Neural progenitor cell (in vitro differentiated cells): ENCODE measurements around the gene SRBD1. TPM values are rescaled to one million over a fixed set of nuclear protein-coding genes. Genes with fewer than 3 reads are reported as not detected.

Source experiments
- DNase-seq: peaks from one replicate; pipeline ENCODE4 v3.0.0-alpha.2; 2016; ENCODE audit warnings: low spot score
- H2AFZ ChIP-seq: fragments of 200-600 bp; sonication (generic); replicated peaks from 2 replicates; pipeline ENCODE4 v1.6.1; 2016; ENCODE audit warnings: antibody characterized with exemption
- H3F3A ChIP-seq: fragments of 200-600 bp; sonication (generic); 2 replicates; pipeline ENCODE4 v1.6.1; 2016; ENCODE audit warnings: antibody characterized with exemption, low read depth
- H3K27ac ChIP-seq: fragments of 200-600 bp; sonication (generic); 2 replicates; pipeline ENCODE4 v1.5.1; 2016; ENCODE audit warnings: mild to moderate bottlenecking
- H3K27me3 ChIP-seq: fragments of 200-600 bp; sonication (generic); 2 replicates; pipeline ENCODE4 v1.6.1; 2016; ENCODE audit warnings: mild to moderate bottlenecking, moderate library complexity
- H3K36me3 ChIP-seq: fragments of 200-600 bp; sonication (generic); 2 replicates; pipeline ENCODE4 v1.5.1; 2016
- H3K4me1 ChIP-seq: fragments of 200-600 bp; sonication (generic); 2 replicates; pipeline ENCODE4 v1.6.1; 2016; ENCODE audit warnings: mixed run types
- H3K4me2 ChIP-seq: fragments of 200-600 bp; sonication (generic); 2 replicates; pipeline ENCODE4 v1.6.1; 2016
- H3K4me3 ChIP-seq: fragments of 200-600 bp; sonication (generic); 2 replicates; pipeline ENCODE4 v1.5.1; 2016
- H3K79me2 ChIP-seq: fragments of 200-600 bp; sonication (generic); 2 replicates; pipeline ENCODE4 v1.6.1; 2016; ENCODE audit warnings: low read depth
- H3K9ac ChIP-seq: fragments of 200-600 bp; sonication (generic); 2 replicates; pipeline ENCODE4 v1.6.1; 2016
- H3K9me3 ChIP-seq: fragments of 200-600 bp; sonication (generic); 2 replicates; pipeline ENCODE4 v1.5.1; 2016; ENCODE audit warnings: low read depth
- H4K20me1 ChIP-seq: fragments of 200-600 bp; sonication (generic); 2 replicates; pipeline ENCODE4 v1.6.1; 2016; ENCODE audit warnings: low read depth
- H3K27ac Mint-ChIP-seq: 3 replicates; pipeline ENCODE4 v1.8.0; 2021; ENCODE audit warnings: mixed read lengths
- H3K27me3 Mint-ChIP-seq: 2 replicates; pipeline ENCODE4 v1.8.0; 2022; ENCODE audit warnings: low read depth, mild to moderate bottlenecking, inconsistent platforms, moderate library complexity, mixed read lengths; ENCODE audit not compliant: insufficient read depth
- H3K36me3 Mint-ChIP-seq: 3 replicates; pipeline ENCODE4 v1.8.0; 2021; ENCODE audit warnings: mixed read lengths
- H3K4me1 Mint-ChIP-seq: 3 replicates; pipeline ENCODE4 v1.8.0; 2021; ENCODE audit warnings: mixed read lengths
- H3K4me3 Mint-ChIP-seq: 3 replicates; pipeline ENCODE4 v1.8.0; 2021; ENCODE audit warnings: mild to moderate bottlenecking, moderate library complexity, mixed read lengths
- H3K9me3 Mint-ChIP-seq: 3 replicates; pipeline ENCODE4 v1.8.0; 2020; ENCODE audit warnings: mixed read lengths
- CTCF ChIP-seq: fragments of 200-600 bp; sonication (generic); IDR thresholded peaks from 2 replicates; pipeline ENCODE4 v1.5.1; 2017; ENCODE audit warnings: antibody characterized with exemption, mild to moderate bottlenecking
- EZH2 ChIP-seq: fragments of 200-600 bp; sonication (generic); IDR thresholded peaks from 2 replicates; pipeline ENCODE4 v1.6.1; 2017; ENCODE audit warnings: antibody characterized with exemption, mild to moderate bottlenecking, moderate library complexity
- EZH2phosphoT487 ChIP-seq: fragments of 200-600 bp; sonication (generic); IDR thresholded peaks from 2 replicates; pipeline ENCODE4 v1.6.1; 2017; ENCODE audit warnings: antibody characterized with exemption
- total RNA-seq: library from RNA; depleted of rRNA; stranded (reverse); fragments of >200 nt; gene quantifications from 2 replicates; pipeline ENCODE4 v1.2.3, GENCODE V29; 2015; ENCODE audit warnings: low replicate concordance

Gene SRBD1
- total RNA-seq, 1 donor from 2014 or later: 37.2 TPM

- peaks cover 5% of the 10 kb centered on the region for H3K4me1 ChIP-seq
- H3K27me3 ChIP-seq: no peaks in the 10 kb centered on the region
- Mint-ChIP-seq H3K9me3 (no peaks in the 10 kb centered on the region), H3K36me3 (no peaks in the 10 kb centered on the region), H3K27me3 (peaks cover 2% of the 10 kb centered on the region), H3K4me1 (no peaks in the 10 kb centered on the region), H3K27ac (no peak overlapping the region), H3K4me3 (no peak overlapping the region)
- no peaks in the 10 kb centered on the region for H3F3A ChIP-seq
- H3K4me2 ChIP-seq: no peak overlapping the region
- H3K79me2 ChIP-seq: no peaks in the 10 kb centered on the region
- H3K36me3 ChIP-seq: no peaks in the 10 kb centered on the region
- TF ChIP-seq EZH2 (no peak), CTCF (no peak), EZH2phosphoT487 (no peak)
- H3K9ac ChIP-seq: no peak overlapping the region
- H3K4me3 ChIP-seq: no peak overlapping the region
- no peak overlapping the region for H2AFZ ChIP-seq
- DNase-seq: no peak
- no peak overlapping the region for H3K27ac ChIP-seq
- no peaks in the 10 kb centered on the region for H3K9me3 ChIP-seq
- H4K20me1 ChIP-seq: no peaks in the 10 kb centered on the region
Observed at GRCh38 chr2:45626387-45627221, 15.5 kb upstream of the SRBD1 start.

- Histone ChIP-seq H3K4me1 (no peaks in the 10 kb centered on the region), H3K79me2 (no peaks in the 10 kb centered on the region), H3K27me3 (no peaks in the 10 kb centered on the region), H3K4me2 (no peak overlapping the region), H2AFZ (no peak overlapping the region), H3K4me3 (no peak overlapping the region), H3K9me3 (no peaks in the 10 kb centered on the region), H3K9ac (no peak overlapping the region), H3K36me3 (no peaks in the 10 kb centered on the region), H3F3A (no peaks in the 10 kb centered on the region), H4K20me1 (no peaks in the 10 kb centered on the region), H3K27ac (no peak overlapping the region)
- Mint-ChIP-seq H3K9me3 (no peaks in the 10 kb centered on the region), H3K4me3 (no peak overlapping the region), H3K27me3 (no peaks in the 10 kb centered on the region), H3K27ac (no peak overlapping the region), H3K36me3 (no peaks in the 10 kb centered on the region), H3K4me1 (no peaks in the 10 kb centered on the region)
- no peak for TF ChIP-seq CTCF
- no peak for TF ChIP-seq EZH2
- no peak for TF ChIP-seq EZH2phosphoT487
- DNase-seq: no peak
Observed at GRCh38 chr2:45625824-45626223, 14.8 kb upstream of the SRBD1 start.

- Histone ChIP-seq H3K27ac (no peak overlapping the region), H3K9ac (no peak overlapping the region), H3K36me3 (no peaks in the 10 kb centered on the region), H3K9me3 (no peaks in the 10 kb centered on the region), H3K79me2 (no peaks in the 10 kb centered on the region), H4K20me1 (no peaks in the 10 kb centered on the region), H2AFZ (no peak overlapping the region), H3K4me3 (no peak overlapping the region), H3F3A (no peaks in the 10 kb centered on the region), H3K4me1 (no peaks in the 10 kb centered on the region), H3K4me2 (no peak overlapping the region), H3K27me3 (no peaks in the 10 kb centered on the region)
- TF ChIP-seq CTCF (no peak), EZH2 (no peak), EZH2phosphoT487 (no peak)
- Mint-ChIP-seq H3K27me3 (no peaks in the 10 kb centered on the region), H3K4me3 (no peak overlapping the region), H3K27ac (no peak overlapping the region), H3K9me3 (no peaks in the 10 kb centered on the region), H3K4me1 (no peaks in the 10 kb centered on the region), H3K36me3 (no peaks in the 10 kb centered on the region)
- DNase-seq: no peak
Observed at GRCh38 chr2:45623098-45623497, 12.0 kb upstream of the SRBD1 start.
